CD4-positive, alpha-beta T cell treated with Interleukin-17A for 1 hour (primary cell): ENCODE data around the gene SLC15A5.

Experiments used
- DNase-seq: peaks from one replicate; pipeline ENCODE4 v3.0.0-alpha.2; 2020

The SLC15A5 gene, protein sequence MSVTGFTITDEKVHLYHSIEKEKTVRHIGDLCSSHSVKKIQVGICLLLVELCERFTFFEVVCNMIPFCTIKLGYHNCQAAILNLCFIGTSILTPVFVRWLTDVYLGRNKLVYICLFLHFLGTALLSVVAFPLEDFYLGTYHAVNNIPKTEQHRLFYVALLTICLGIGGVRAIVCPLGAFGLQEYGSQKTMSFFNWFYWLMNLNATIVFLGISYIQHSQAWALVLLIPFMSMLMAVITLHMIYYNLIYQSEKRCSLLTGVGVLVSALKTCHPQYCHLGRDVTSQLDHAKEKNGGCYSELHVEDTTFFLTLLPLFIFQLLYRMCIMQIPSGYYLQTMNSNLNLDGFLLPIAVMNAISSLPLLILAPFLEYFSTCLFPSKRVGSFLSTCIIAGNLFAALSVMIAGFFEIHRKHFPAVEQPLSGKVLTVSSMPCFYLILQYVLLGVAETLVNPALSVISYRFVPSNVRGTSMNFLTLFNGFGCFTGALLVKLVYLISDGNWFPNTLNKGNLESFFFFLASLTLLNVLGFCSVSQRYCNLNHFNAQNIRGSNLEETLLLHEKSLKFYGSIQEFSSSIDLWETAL

DNA sequence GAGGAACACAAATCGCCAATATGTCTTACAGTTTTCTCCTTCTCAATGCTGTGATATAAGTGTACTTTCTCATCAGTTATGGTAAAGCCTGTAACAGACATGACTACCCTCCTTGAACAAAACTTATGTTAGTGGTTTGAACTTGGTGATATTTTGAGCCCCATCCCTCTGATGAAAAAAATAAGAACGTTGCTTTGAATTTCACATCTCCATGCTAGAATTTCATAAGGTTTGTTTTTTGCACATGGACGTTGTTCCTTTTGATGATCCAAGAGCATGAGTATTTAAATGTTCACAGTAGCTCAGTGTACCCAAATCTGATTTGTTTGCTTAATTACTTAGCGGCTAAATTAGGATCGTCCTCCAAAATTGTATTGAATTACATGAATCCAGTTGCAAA lies at the start of gene SLC15A5:
Gene SLC15A5, minus strand, starts transcription at position 101 of the 400 bp plus-strand sequence. Its CDS starts 0 bp downstream, at position 101.
- no peak for DNase-seq

DNA sequence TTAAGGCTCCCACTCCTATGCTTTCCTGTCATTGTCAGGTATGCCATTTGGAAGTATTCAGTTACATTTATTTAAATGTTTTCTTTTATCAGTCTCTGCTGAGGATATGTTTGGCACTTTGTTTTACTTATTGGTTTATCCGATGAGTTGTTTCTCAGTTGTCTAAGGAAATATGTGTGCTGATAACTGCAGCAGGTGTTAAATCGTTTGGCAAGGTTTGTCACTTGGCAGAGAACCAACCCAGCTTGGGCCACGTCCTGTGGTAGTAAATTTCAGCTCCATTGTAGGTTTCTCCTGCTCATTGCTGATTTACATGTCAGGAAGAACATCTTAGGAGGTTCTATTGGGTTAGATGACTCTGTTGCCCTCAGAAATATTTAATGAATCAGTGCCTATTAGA lies 47.9 kb upstream of the SLC15A5 start:
- no peak for DNase-seq

DNA sequence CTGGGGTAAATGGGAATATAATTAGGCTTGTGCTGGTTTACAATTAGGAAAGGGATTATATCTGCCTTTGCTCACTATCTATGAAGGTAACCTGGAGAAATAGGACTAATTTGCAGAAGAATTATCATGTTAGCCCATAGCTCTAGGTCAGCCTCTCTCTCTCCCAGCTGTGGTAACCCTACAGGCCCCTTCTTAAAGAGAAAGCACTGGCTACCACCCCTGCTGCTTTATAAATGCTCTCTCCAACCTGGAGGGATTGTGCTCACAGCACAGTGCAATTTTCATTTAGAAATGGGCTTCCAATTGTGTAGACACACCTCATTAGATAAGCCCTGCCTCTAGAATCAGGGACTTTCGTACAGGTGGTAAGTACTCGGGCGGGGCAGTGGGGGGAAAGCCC lies 47.3 kb upstream of the SLC15A5 start:
- no peak for DNase-seq

DNA sequence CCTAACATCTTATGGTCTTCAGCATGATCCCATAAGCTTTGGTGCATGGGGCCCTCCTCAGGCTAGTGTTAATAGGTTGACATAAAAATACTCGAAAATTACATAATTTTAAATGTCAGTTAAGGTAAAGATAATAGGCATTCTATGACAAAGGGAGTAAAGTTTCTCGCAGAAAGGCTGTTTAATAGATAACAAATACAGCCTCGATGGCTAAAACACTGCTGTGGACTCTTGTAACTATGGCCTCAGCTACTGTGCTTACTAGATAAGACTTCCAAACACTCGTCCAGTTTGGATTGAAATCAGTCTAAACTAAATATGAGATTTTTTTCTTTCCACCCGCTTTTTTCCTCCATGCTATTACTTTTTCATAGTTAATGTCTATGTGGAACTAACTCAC lies 46.8 kb upstream of the SLC15A5 start:
- DNase-seq: no peak

DNA sequence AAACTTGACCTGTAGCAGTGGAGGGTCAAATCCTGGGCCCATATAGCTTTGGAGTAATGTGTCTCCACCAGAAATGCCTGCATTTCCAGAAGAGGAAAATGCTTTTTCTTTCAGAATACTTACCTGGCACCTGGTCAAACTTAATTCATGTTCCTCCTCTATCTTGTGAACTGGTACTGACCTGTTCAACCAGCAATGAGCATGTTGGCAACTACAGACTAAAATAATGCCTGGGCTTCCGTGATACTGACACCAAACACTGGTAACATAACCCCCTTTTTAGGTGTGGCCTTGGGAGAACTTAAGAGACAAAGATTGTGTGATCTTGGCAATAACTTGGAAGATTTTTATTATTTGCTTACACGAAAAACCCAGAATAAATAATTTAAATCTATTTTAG lies 46.2 kb upstream of the SLC15A5 start:
- no peak for DNase-seq

DNA sequence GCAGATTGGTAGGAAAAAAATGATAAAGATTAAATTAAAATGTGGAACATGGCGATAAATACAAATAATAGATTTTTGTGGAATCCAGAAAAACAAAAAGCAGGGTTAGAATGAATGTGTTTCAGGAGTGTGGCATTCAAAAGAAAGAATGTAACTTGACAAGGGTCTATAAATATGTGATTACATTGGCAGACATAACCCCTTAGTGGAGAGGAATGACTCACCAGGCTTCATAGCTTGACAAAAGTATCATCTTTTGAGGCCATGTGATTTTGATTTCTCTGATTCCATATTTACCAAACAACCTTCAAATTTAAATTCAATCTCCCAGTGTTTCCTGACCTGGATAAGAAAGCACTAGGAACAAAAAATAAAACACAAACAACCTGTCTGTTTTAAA lies 45.5 kb upstream of the SLC15A5 start:
- no peak for DNase-seq

DNA sequence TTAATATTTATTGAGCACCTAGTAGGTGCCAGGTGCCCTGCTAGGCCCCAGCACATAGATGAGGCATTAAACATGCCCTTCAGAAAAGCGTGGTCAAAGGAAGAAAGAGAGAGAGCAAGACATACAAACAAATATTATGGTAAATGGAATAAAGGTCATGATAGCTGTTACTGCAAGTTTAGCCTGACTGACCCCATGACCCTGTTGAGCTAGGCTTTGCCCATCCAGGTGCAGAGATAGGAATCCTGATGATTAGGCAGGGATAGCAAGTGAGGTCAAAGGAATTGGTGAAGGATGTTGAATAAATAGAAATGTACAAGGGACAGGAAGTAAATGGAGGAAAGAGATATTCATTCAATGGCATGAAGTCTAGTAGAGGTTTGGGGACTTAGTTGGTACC lies 33.4 kb upstream of the SLC15A5 start:
- DNase-seq: no peak

DNA sequence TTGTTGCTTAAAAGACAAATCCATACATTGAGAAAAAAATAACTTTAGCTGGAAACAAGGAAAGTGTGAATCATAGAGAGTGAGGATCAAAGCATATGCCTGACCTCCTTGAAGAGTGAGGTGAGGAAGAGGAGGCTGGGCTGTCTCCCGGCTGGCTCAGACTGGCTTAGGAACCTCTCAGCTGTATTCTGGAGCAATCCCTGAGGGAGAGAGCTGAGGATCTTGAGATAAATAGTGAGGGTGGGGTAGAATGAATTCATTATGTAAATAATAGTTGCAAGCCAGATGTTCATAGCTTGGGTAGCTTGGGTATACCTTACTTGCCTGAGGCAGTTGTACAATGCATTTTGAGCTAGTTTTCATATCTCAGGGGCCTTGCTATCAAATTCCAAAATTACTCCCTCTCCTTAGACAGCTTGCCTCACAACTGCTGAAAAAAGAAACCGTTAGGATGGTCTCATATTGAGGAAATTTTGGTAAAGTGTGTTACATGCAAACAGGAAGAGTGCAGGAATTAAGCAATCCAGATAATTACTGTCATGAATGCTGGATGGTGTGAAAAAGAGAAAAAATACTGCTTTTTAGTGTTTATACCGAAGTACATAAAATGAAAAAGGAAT lies 30.5 kb upstream of the SLC15A5 start:
- DNase-seq: no peak

DNA sequence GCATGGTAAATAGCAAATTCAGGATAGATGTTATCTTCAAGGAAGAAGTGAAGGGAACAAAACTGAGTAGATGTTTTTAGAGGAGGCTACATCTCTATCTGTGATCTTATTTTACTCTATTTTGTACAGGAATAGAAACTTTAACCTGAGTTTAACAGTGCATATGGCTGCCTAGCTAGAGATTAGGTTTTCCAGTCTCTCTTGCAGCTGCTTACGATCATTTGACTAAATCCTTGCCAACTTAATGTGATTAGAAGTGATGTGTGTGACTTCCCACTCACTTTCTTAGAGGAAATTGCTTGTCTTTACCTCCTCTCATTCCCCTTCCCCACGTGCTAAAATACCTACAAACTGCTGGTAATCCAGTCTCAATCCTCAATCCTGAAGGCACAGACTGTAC lies 26.5 kb upstream of the SLC15A5 start:
- DNase-seq: no peak

DNA sequence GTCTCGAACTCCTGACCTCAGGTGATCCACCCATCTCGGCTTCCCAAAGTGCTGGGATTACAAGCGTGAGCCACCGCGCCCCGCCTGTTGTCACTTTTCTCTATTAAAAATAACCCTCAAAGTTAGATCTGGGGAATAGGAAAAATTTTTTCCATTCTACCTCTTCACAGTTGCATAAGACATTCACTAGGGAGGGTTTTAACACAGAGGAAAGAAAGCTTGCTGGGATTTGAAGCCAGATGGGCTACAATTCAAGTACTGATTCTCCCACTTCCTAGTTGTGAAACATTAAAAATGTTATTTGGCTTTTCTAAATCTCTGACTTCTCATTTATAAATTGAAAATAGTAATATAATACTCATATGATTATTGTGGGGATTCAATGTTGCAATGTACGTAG lies 23.3 kb upstream of the SLC15A5 start:
- DNase-seq: no peak

DNA sequence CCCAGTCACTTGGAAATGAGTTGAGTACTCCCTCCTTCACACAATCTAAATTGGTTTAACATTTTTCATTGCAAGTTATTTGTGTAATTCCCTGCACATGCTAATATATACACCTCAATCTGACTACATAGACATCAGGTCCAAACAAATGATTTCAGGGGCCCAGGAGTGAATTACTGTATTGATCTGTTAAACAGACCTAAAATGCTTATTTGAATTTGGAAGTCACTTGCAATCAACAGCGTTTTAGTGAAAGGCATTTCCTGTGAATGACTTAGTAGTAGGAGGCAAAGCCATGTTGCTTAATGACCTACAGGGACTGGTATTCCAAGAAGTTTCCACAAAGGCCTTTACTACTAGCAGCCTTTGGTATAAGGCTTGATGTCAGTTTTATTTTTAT lies 22.6 kb upstream of the SLC15A5 start:
- DNase-seq: no peak

DNA sequence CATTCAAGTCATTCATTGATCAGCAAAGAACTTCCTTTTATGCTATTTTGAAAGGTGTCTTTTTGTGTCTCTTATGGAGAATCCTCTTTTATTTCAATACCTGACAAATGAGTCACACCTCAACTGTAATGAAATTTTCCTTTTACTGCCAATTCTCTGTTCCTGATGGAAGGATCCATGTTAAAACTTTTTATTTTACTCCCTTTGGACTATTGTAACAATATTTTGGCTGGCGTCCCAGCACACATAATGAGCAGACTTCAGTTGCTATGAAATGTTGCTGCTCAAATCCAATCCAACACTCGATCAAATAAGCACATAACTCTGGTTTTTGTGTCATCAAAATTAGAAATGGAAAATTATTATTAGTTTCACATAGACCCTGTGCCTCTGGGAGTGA lies 21.9 kb upstream of the SLC15A5 start:
- no peak for DNase-seq

DNA sequence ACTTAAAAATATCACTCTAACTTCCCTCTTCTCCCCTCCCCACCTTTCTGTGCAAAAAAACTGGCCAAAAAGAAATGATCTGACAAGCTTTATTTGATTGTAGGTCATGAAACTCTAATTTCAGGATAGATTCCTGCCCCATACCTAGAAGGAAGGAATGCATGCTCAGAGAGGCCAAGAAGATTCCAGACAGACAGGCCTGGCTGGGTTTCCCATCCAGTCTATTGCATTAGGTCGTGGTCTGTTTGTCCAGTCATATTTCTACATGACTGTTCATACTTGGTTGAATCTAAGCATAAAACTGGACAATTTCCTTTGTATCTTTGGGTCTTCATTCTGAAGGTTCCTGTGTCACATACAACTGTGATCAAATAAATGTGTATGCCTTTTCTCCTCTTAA lies 20.0 kb upstream of the SLC15A5 start:
- DNase-seq: no peak

DNA sequence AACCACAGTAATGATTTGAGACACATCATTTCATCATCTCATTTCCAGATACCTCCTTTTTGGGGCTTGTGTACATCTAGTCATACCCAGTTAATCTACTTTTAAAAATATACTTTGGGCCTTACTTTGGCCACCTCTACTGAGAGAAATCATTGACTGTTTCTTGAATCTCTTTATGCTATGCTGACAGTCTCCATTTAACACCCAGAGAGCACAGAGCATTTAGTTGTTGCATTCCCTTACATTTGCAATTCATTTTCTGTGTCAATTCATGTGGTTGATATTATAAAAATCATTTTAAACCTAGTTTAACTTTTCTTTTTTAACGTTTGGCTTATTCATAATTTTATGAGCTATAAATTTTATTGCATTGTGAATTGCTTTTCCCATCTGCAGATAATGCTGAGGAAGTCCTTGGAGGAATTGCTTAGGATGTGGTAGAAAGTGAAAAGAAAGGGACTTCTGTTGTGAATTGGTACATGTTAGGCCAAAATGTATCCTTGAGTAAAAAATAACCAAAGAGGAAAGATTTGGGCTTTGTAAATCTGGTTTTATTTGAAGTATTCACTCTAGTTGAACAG lies 17.0 kb upstream of the SLC15A5 start:
- DNase-seq: no peak

DNA sequence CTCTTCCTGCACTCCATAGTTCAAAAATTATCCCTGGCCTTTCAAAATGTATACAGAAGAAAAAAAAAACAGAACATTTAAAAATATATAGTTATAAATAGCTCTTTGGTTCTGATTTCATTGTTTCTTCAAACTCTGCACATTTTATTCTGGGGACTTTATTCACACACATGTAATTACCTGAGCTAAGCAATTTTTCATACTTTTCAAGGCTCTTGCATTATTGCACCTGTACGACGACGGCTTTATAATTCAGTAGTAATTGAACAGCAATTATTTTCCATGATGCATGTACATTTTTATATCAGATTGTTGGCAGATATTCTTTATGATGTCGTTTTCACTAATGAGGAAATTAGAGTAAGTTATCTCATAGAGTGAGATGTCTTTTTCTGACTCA lies 13.5 kb upstream of the SLC15A5 start:
- no peak for DNase-seq

DNA sequence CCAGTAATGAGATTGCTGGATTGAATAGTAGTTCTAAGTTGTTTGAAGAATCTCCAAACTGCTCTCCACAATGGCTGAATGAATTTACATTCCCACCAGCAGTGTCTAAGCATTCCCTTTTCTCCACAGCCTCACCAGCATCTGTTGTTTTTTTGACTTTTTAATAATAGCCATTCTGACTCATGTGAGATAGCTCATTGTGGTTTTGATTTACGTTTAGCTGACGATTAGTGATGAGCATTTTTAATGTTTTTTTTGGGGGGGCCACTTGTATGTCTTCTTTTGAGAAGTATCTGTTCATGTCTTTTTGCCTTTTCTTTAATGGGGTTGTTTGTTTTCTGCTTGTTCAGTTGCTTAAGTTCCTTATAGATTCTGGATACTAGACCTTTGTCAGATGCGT lies 8.1 kb upstream of the SLC15A5 start:
- no peak for DNase-seq

DNA sequence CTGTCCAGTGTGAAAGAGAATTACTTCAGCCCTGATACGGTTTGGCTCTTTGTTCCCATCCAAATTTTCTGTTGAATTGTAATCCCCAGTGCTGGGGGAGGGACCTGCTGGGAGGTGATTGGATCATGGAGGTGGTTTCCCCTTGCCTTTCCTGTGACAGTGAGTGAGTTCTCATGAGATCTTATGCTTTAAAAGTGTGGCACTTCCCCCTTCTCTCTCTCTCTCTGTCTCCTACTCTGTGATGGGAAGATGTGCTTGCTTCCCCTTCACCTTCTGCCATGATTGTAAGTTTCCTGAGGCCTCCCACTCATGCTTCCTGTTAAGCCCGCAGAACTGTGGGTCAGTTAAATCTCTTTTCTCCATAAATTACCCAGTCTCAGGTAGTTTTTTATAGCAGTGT lies 5.5 kb upstream of the SLC15A5 start:
- no peak for DNase-seq

DNA sequence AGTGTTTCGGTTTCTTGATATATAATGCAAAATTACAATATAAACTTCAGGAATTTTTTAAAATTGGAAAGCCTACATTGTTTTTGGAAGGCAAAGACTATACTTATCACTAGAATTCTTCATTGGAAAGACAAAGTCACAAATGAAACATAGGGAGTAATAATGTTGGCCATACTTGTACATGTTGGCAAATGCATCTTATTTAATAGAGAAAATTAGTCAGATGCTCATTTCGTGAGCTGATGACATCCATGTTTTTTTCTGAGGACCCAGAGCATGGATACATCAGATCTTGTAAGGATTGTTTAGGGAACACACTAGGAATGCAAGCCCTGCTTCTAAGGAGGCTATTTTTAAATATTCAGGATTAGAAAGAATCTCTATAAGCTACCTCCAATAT lies 4.6 kb upstream of the SLC15A5 start:
- no peak for DNase-seq

DNA sequence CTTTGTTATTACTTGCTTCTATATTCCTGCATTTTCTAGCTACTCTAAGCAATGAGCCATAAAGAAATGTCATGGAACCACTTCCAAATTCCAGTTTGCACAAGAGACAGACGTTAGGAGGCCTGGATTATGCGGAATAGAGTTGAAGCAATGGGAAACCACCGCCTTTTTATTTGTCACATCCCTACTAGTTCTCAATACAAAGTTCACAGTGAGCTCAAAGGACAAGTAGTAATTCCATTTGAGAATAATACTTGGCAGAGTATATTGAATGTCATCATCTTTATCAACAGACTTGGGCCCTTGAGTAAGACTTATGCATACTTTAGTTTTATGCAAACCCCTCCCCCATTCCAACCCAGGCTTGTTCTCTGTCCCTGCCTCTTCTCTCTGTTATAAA lies 3.7 kb upstream of the SLC15A5 start:
- DNase-seq: no peak

DNA sequence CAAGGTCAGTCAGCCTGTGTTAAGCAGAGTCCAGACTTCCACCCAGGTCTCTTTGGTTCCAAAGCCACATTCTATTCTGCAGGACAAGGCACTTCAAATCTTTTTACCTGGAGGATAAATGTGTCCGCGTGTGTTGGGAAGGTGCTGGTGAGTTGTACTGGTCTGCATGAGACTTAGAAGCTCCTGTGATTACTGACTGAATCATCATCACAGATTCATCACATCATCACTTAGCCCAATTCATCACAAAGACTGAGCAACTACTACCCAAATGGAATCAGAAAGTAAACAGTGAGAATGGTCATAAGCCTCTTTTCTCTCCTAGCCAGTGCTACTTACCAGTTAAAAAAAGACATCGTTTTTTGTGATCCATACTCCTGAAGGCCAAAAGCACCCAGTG lies 5.3 kb downstream of the SLC15A5 start:
- DNase-seq: no peak

DNA sequence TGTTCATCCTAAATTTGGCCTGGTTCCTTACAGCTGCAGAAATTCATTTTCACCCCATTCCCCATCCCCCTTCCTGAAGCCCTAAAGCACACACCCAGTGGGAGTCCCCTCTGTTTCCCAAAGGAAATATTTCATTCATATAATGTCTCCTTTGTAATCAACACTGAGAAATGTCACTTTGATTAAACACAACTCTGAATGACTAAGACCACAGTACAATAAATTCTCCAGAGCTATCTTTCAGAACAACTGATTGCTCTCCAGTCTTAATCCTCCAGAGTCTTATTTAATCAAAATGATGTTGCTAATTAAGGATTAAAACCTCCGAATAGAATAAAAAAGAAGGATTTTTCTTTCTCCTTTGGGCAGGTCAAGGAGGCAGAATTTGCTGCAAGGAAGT lies 6.4 kb downstream of the SLC15A5 start:
- no peak for DNase-seq

DNA sequence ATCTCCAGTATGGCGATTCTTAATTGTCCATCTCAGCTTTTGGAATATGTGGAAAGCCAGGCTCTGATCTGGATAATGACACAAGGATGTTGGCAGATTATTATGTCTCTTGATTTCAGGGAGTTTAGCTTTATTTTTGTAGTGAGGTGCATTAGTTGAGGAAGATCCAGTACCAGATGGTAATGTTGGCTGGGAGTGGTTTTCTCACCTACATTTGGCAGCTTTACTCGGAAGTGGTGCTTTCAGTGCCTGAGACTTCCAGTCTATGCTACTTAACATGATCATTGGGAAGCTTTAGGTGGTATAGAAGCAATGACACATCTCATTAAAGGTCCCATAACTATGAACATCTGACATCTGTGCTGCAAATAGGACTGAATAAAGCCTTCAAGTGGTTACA lies 7.5 kb downstream of the SLC15A5 start:
- DNase-seq: no peak

DNA sequence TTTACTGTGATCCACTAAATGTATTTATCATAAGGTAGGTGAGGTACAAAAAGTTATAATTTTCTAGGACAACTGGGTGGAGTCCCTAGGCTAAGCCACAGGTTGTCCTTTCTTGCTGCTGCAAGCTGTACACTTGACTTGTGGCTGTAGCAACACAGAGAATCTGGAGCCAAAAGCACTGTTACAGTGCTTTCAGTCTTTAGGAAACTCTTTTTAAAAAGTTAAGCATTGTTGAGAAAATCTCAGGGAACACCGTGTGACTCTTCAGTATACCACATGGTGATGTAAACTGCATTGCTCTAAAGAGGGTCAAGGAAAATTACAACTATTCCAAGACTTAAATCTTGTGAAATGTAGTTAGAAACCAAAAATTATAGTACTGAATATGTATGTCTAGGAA lies 11.4 kb downstream of the SLC15A5 start:
- DNase-seq: no peak

DNA sequence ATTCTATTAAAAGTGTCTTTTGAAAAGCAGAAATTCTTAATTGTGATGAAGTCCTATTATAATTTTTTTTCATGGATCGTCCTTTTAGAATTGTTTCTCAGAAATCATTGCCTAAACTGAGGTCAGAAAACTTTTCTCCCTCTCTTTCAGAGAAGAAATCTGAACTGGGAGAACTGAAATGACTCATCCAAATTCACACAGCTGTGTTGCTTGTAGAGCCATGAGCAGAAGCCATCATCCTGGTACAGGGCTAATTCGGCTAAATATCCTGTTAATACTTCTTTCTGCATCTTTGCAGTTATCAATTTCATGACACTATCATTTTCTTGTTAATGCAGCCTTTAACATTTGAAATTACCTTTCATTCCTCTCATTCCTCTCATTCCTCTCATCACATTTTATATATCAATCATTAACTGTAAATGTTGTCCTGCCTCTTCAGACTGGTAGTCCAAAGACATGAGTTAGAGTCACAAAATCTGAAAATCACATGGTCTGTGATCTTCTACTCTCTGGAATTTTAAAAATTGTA lies 15.5 kb downstream of the SLC15A5 start:
- DNase-seq: no peak
